Liver (tissue), 3 donors: ENCODE data around the gene DYRK1A.

Experiments used
- CTCF ChIP-seq: fragments of 150-350 bp; IDR thresholded peaks from 2 replicates; pipeline ENCODE4 v1.5.1; 2017; ENCODE audit warnings: improper control_type of control experiment, low read depth, low read length; ENCODE audit not compliant: missing input control
- EGR1 ChIP-seq, 2 donors: IDR thresholded peaks; 2 replicates each; pipeline ENCODE4 v1.6.1; 2016 to 2018; ENCODE audit warnings: antibody characterized with exemption in 2 of 2, low read depth in 2 of 2
- GABPA ChIP-seq, 2 donors: IDR thresholded peaks in 1 of 2; conservative IDR thresholded peaks in 1 of 2; 2 replicates each; pipeline ENCODE4 v1.6.1; 2016; ENCODE audit warnings: antibody characterized with exemption in 2 of 2, mild to moderate bottlenecking in 1 of 2, moderate library complexity in 1 of 2
- JUND ChIP-seq, 2 donors: IDR thresholded peaks; 2 replicates each; pipeline ENCODE4 v1.6.1; 2016; ENCODE audit warnings: antibody characterized with exemption in 2 of 2
- MAX ChIP-seq: IDR thresholded peaks from 2 replicates; pipeline ENCODE4 v1.6.1; 2016; ENCODE audit warnings: antibody characterized with exemption
- RAD21 ChIP-seq, 2 donors: IDR thresholded peaks; 2 replicates each; pipeline ENCODE4 v1.6.1; 2016; ENCODE audit warnings: antibody characterized with exemption in 2 of 2, mild to moderate bottlenecking in 2 of 2
- RXRA ChIP-seq, 2 donors: IDR thresholded peaks; 2 replicates each; pipeline ENCODE4 v1.6.1; 2017 to 2018; ENCODE audit warnings: antibody characterized with exemption in 2 of 2, mild to moderate bottlenecking in 1 of 2
- SP1 ChIP-seq: IDR thresholded peaks from 2 replicates; pipeline ENCODE4 v1.6.1; 2018; ENCODE audit warnings: antibody characterized with exemption, mild to moderate bottlenecking
- TAF1 ChIP-seq: conservative IDR thresholded peaks from 2 replicates; pipeline ENCODE4 v1.6.1; 2016; ENCODE audit warnings: antibody characterized with exemption, mild to moderate bottlenecking
- YY1 ChIP-seq: IDR thresholded peaks from 2 replicates; pipeline ENCODE4 v1.6.1; 2016; ENCODE audit warnings: antibody characterized with exemption, mild to moderate bottlenecking
- ZBTB33 ChIP-seq: IDR thresholded peaks from 2 replicates; pipeline ENCODE4 v1.6.1; 2016; ENCODE audit warnings: antibody characterized with exemption
- TF ChIP-seq, protein P1 (sequence below): IDR thresholded peaks from 2 replicates; pipeline ENCODE4 v1.6.1; 2016; ENCODE audit warnings: antibody characterized with exemption
- TF ChIP-seq, protein P2 (sequence below): IDR thresholded peaks from 2 replicates; pipeline ENCODE4 v1.6.1; 2016; ENCODE audit warnings: antibody characterized with exemption, mild to moderate bottlenecking
- donor health status: healthy.
- donor health status: healthy.

DNA sequence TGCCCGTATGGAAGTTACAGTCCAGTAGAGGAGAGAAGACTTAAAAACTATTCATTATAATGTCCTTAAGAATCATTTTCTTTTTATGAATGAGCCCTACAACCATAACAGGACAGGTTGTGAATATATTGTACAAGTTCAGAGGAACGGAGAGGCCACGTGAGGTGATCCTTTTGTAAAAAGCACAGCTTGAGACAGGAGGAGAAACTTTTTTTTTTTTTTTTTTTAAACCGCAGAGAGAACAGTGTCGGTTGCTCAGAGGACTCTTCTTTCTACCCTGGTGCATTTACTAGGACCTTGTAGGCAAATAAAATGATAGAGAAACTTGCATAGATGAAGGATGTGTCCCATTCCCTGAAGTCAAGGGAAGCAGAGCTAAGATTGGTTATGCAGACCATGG is 32.1 kb downstream of the DYRK1A start:
- TF ChIP-seq, protein P1, sequence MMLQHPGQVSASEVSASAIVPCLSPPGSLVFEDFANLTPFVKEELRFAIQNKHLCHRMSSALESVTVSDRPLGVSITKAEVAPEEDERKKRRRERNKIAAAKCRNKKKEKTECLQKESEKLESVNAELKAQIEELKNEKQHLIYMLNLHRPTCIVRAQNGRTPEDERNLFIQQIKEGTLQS: no peak
- TF ChIP-seq CTCF (no peak), YY1 (no peak), JUND (IDR thresholded peaks at IDR 0.05) (no peak), GABPA (IDR thresholded peaks at IDR 0.05 in 1 of 2, conservative IDR thresholded peaks at IDR 0.05 in 1 of 2) (no peak), TAF1 (no peak), EGR1 (IDR thresholded peaks at IDR 0.05; ENCODE audit: low read depth in 2 of 2) (no peak), MAX (no peak), SP1 (no peak), RXRA (IDR thresholded peaks at IDR 0.05) (no peak), RAD21 (IDR thresholded peaks at IDR 0.05) (no peak), ZBTB33 (no peak)
- TF ChIP-seq, protein P2, sequence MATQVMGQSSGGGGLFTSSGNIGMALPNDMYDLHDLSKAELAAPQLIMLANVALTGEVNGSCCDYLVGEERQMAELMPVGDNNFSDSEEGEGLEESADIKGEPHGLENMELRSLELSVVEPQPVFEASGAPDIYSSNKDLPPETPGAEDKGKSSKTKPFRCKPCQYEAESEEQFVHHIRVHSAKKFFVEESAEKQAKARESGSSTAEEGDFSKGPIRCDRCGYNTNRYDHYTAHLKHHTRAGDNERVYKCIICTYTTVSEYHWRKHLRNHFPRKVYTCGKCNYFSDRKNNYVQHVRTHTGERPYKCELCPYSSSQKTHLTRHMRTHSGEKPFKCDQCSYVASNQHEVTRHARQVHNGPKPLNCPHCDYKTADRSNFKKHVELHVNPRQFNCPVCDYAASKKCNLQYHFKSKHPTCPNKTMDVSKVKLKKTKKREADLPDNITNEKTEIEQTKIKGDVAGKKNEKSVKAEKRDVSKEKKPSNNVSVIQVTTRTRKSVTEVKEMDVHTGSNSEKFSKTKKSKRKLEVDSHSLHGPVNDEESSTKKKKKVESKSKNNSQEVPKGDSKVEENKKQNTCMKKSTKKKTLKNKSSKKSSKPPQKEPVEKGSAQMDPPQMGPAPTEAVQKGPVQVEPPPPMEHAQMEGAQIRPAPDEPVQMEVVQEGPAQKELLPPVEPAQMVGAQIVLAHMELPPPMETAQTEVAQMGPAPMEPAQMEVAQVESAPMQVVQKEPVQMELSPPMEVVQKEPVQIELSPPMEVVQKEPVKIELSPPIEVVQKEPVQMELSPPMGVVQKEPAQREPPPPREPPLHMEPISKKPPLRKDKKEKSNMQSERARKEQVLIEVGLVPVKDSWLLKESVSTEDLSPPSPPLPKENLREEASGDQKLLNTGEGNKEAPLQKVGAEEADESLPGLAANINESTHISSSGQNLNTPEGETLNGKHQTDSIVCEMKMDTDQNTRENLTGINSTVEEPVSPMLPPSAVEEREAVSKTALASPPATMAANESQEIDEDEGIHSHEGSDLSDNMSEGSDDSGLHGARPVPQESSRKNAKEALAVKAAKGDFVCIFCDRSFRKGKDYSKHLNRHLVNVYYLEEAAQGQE: no peak
